Left lung (tissue), 10 donors: ENCODE data around the gene SLCO3A1. TPM values are rescaled to one million over a fixed set of nuclear protein-coding genes. Genes with fewer than 3 reads are reported as not detected.
A peak's percentile ranks its signal among the peaks of the same experiment; 100 is the strongest.

Source experiments
- ATAC-seq: fragments of 200-7000 bp; cut with Tn5 transposase; one replicate; pipeline ENCODE4 v1.9.1; 2020; ENCODE audit warnings: moderate library complexity
- DNase-seq, 4 donors: peaks; one replicate each; pipeline ENCODE4 v3.0.0-alpha.2; 2013 to 2020
- H3K27ac ChIP-seq, 2 donors: fragments of 200-600 bp; sonication (generic) in 1 of 2; one replicate each; pipeline versions ENCODE4 v1.5.0 to v1.8.0; 2020 to 2021
- H3K27me3 ChIP-seq, 2 donors: fragments of 200-600 bp; sonication (generic) in 1 of 2; one replicate each; pipeline versions ENCODE4 v1.5.0 to v1.8.0; 2020 to 2021
- H3K36me3 ChIP-seq, 2 donors: fragments of 200-600 bp; sonication (generic) in 1 of 2; one replicate each; pipeline versions ENCODE4 v1.5.0 to v1.8.0; 2020 to 2021
- H3K4me1 ChIP-seq, 2 donors: fragments of 200-600 bp; one replicate each; pipeline ENCODE4 v1.8.0; 2021
- H3K4me3 ChIP-seq, 2 donors: fragments of 200-600 bp; sonication (generic) in 1 of 2; one replicate each; pipeline versions ENCODE4 v1.5.0 to v1.8.0; 2020 to 2021; ENCODE audit warnings: mild to moderate bottlenecking in 1 of 2
- H3K9me3 ChIP-seq, 2 donors: fragments of 200-600 bp; sonication (generic) in 1 of 2; one replicate each; pipeline versions ENCODE4 v1.5.0 to v1.8.0; 2020 to 2021
- CTCF ChIP-seq, 2 donors: fragments of 200-600 bp; sonication (generic) in 1 of 2; IDR thresholded peaks; one replicate each; pipeline versions ENCODE4 v1.5.0 to v1.8.0; 2021; ENCODE audit warnings: antibody characterized with exemption in 2 of 2
- intact Hi-C, 2 donors: fragments of 100-400 bp; cut with DNase I; formaldehyde crosslinking; loops; one replicate each; pipeline versions ENCODE4 v1.11.2 to v1.14.2; 2022
- polyA plus RNA-seq, 6 donors: library from polyadenylated mRNA; unstranded; fragments of 120-200 nt; gene quantifications; one replicate each; pipeline ENCODE4 v1.2.1, GENCODE V29; 2013; ENCODE audit not compliant: insufficient read length in 6 of 6
- total RNA-seq, 2 donors: library from RNA; stranded (reverse); fragmentation: NEBNext Ultra II Directional; extraction: Animal tissue kit (Norgen Biotek cat#: 25700); gene quantifications; one replicate each; pipeline ENCODE4 v1.2.1, GENCODE V29; 2021
- donor health status: DM: no; HTN: yes; CAD: no.
- donor health status: DM: no; HTN: no; CAD: no.

SLCO3A1 gene
- total and polyA plus RNA-seq, 8 donors: 7.7 to 49.0 (median 11.9) TPM

GRCh38 chr15:91921188-91921842 lies 67.8 kb downstream of the SLCO3A1 start:
- intact Hi-C loops: no loop called here
- peak overlapping the region; percentile 68 to 77 for H3K27ac ChIP-seq
- no peaks in the 10 kb centered on the region for H3K9me3 ChIP-seq
- no peak for TF ChIP-seq CTCF (IDR thresholded peaks at IDR 0.05)
- peak; percentile 17 for ATAC-seq
- peaks cover 11 to 26% of the 10 kb centered on the region in 2 donors for H3K4me1 ChIP-seq
- no peaks in the 10 kb centered on the region for H3K27me3 ChIP-seq
- peaks cover 0 to 12% of the 10 kb centered on the region in 2 donors for H3K36me3 ChIP-seq
- no peak for DNase-seq
- H3K4me3 ChIP-seq: no peak overlapping the region

GRCh38 chr15:91921843-91922198 lies 68.3 kb downstream of the SLCO3A1 start:
- DNase-seq (no peak), ATAC-seq (peak; percentile 2)
- Histone ChIP-seq H3K9me3 (no peaks in the 10 kb centered on the region), H3K27ac (peak overlapping the region; percentile 68 to 77), H3K4me1 (peaks cover 11 to 29% of the 10 kb centered on the region in 2 donors), H3K4me3 (no peak overlapping the region), H3K36me3 (peaks cover 0 to 6% of the 10 kb centered on the region in 2 donors), H3K27me3 (no peaks in the 10 kb centered on the region)
- intact Hi-C loops: no loop called here
- TF ChIP-seq CTCF (IDR thresholded peaks at IDR 0.05): no peak

- Histone ChIP-seq H3K27ac (peak overlapping the region; percentile 14 to 77), H3K4me1 (peaks cover 11 to 38% of the 10 kb centered on the region in 2 donors), H3K27me3 (no peaks in the 10 kb centered on the region), H3K4me3 (no peak overlapping the region), H3K36me3 (no peaks in the 10 kb centered on the region), H3K9me3 (no peaks in the 10 kb centered on the region)
- peak in 1 of 4 donors; percentile 57 for DNase-seq
- TF ChIP-seq CTCF (IDR thresholded peaks at IDR 0.05): no peak
- peak; percentile 31 for ATAC-seq
- intact Hi-C loops: no loop called here
These were observed 69.4 kb downstream of the SLCO3A1 start for GRCh38 chr15:91922646-91923547.

GRCh38 chr15:91924183-91924582 lies 70.7 kb downstream of the SLCO3A1 start:
- H3K4me3 ChIP-seq: no peak overlapping the region
- ATAC-seq (no peak), DNase-seq (no peak)
- TF ChIP-seq CTCF (IDR thresholded peaks at IDR 0.05): no peak
- H3K4me1 ChIP-seq: peaks cover 12 to 44% of the 10 kb centered on the region in 2 donors
- H3K27me3 ChIP-seq: no peaks in the 10 kb centered on the region
- no peak overlapping the region for H3K27ac ChIP-seq
- no peaks in the 10 kb centered on the region for H3K36me3 ChIP-seq
- H3K9me3 ChIP-seq: no peaks in the 10 kb centered on the region
- intact Hi-C loops: no loop called here

GRCh38 chr15:91924837-91925495 lies 71.5 kb downstream of the SLCO3A1 start:
- peaks cover 17 to 52% of the 10 kb centered on the region in 2 donors for H3K4me1 ChIP-seq
- TF ChIP-seq CTCF (IDR thresholded peaks at IDR 0.05): no peak
- no peak overlapping the region for H3K27ac ChIP-seq
- ATAC-seq: no peak
- intact Hi-C loops: no loop called here
- no peaks in the 10 kb centered on the region for H3K36me3 ChIP-seq
- H3K27me3 ChIP-seq: no peaks in the 10 kb centered on the region
- no peak for DNase-seq
- H3K4me3 ChIP-seq: no peak overlapping the region
- no peaks in the 10 kb centered on the region for H3K9me3 ChIP-seq
